ENCODE results near the gene FARS2. TPM values are rescaled to one million over a fixed set of nuclear protein-coding genes. Genes with fewer than 3 reads are reported as not detected.

FARS2 gene
- total RNA-seq, 2 experiments from 2014 or later: 15.7 to 18.5 TPM

DNA sequence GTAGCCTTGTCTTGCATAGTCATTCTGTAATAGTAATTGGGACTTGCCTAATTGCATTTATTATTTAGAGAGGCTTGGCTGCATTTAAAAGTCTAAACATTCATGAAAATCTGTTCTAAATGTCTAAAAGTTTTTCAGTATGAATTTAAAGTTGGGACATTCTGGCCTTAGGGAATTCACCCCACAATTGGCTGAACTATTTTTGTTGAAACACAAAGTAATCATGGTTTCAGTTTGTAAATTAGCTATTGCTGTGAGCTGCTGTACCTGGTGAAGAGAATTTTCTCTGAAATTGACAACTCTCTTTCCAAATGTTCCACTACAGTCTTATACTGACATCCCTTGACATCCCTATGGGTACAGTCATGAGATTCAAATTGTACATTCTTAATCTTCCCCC lies 253.0 kb downstream of the FARS2 start:
- Mint-ChIP-seq H3K27me3 (no peaks in the 10 kb centered on the region), H3K4me3 (no peak overlapping the region), H3K4me1 (ENCODE audit: low read depth) (peaks cover 38% of the 10 kb centered on the region), H3K27ac (no peak overlapping the region), H3K9me3 (no peaks in the 10 kb centered on the region), H3K36me3 (ENCODE audit: low read depth) (peaks cover 5% of the 10 kb centered on the region)
- intact Hi-C loops (cut with micrococcal nuclease): no loop called here
- ATAC-seq (no peak), DNase-seq (no peak)
- POLR2A ChIA-PET: no interaction called here
- CTCF ChIA-PET: no interaction called here
- TF ChIP-seq, protein P1, sequence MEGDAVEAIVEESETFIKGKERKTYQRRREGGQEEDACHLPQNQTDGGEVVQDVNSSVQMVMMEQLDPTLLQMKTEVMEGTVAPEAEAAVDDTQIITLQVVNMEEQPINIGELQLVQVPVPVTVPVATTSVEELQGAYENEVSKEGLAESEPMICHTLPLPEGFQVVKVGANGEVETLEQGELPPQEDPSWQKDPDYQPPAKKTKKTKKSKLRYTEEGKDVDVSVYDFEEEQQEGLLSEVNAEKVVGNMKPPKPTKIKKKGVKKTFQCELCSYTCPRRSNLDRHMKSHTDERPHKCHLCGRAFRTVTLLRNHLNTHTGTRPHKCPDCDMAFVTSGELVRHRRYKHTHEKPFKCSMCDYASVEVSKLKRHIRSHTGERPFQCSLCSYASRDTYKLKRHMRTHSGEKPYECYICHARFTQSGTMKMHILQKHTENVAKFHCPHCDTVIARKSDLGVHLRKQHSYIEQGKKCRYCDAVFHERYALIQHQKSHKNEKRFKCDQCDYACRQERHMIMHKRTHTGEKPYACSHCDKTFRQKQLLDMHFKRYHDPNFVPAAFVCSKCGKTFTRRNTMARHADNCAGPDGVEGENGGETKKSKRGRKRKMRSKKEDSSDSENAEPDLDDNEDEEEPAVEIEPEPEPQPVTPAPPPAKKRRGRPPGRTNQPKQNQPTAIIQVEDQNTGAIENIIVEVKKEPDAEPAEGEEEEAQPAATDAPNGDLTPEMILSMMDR (IDR thresholded peaks at IDR 0.05): no peak

DNA sequence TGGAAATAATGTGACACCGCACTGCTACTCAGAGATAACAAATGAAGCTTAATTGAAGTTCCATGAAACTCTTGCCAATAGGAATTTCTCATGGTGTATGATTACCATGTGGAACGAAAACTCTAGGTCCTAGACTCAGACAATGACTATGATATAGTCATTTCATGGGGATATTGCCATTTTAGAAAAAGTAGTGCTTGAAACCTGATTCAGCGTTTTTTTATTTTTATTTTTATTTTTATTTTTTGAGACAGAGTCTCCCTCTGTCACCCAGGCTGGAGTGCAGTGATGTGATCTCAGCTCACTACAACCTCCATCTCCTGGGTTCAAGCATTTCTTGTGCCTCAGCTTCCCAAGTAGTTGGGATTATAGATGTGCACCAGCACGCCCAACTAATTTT lies 253.9 kb downstream of the FARS2 start:
- POLR2A ChIA-PET: interaction anchor here (1.0 kb wide), 1 partner anchor 10 kb away, joined by 3 read pairs; no protein-coding TSS in a partner anchor
- Mint-ChIP-seq H3K4me3 (no peak overlapping the region), H3K9me3 (no peaks in the 10 kb centered on the region), H3K36me3 (ENCODE audit: low read depth) (peaks cover 5% of the 10 kb centered on the region), H3K27me3 (no peaks in the 10 kb centered on the region), H3K27ac (no peak overlapping the region), H3K4me1 (ENCODE audit: low read depth) (peaks cover 45% of the 10 kb centered on the region)
- CTCF ChIA-PET: no interaction called here
- DNase-seq: no peak
- ATAC-seq: no peak
- TF ChIP-seq, protein P1 (IDR thresholded peaks at IDR 0.05): no peak
- intact Hi-C loops (cut with micrococcal nuclease): no loop called here

- DNase-seq (peak; percentile 33), ATAC-seq (peak; percentile 38)
- Mint-ChIP-seq H3K4me3 (no peak overlapping the region), H3K9me3 (no peaks in the 10 kb centered on the region), H3K27ac (peak overlapping the region; percentile 71), H3K27me3 (no peaks in the 10 kb centered on the region), H3K4me1 (ENCODE audit: low read depth) (peaks cover 50% of the 10 kb centered on the region), H3K36me3 (ENCODE audit: low read depth) (peaks cover 5% of the 10 kb centered on the region)
- TF ChIP-seq, protein P1 (IDR thresholded peaks at IDR 0.05): no peak
- POLR2A ChIA-PET: no interaction called here
- intact Hi-C loops (cut with micrococcal nuclease): no loop called here
- CTCF ChIA-PET: interaction anchor here (2.2 kb wide), 1 partner anchor 45 kb away, joined by 7 read pairs; no protein-coding TSS in a partner anchor
These were observed 254.7 kb downstream of the FARS2 start for GRCh38 chr6:5516036-5516435.

- ChIA-PET POLR2A (interaction anchor here (0.6 kb wide), 1 partner anchor 9 kb away, joined by 4 read pairs; no protein-coding TSS in a partner anchor), CTCF (interaction anchor here (1.2 to 2.2 kb wide), 2 partner anchors 12 to 47 kb away, joined by 3 to 7 read pairs; no protein-coding TSS in a partner anchor)
- H3K27ac Mint-ChIP-seq: peak overlapping the region; percentile 86
- intact Hi-C loops (cut with micrococcal nuclease): no loop called here
- H3K9me3 Mint-ChIP-seq: no peaks in the 10 kb centered on the region
- ATAC-seq: peak; percentile 87
- H3K27me3 Mint-ChIP-seq: no peaks in the 10 kb centered on the region
- TF ChIP-seq, protein P1 (IDR thresholded peaks at IDR 0.05): no peak
- DNase-seq: peak; percentile 83
- peak overlapping the region; percentile 4 for H3K4me3 Mint-ChIP-seq
- peaks cover 2% of the 10 kb centered on the region for H3K36me3 Mint-ChIP-seq (ENCODE audit: low read depth)
- peaks cover 59% of the 10 kb centered on the region for H3K4me1 Mint-ChIP-seq (ENCODE audit: low read depth)
These were observed 256.5 kb downstream of the FARS2 start for GRCh38 chr6:5517796-5518195.

DNA sequence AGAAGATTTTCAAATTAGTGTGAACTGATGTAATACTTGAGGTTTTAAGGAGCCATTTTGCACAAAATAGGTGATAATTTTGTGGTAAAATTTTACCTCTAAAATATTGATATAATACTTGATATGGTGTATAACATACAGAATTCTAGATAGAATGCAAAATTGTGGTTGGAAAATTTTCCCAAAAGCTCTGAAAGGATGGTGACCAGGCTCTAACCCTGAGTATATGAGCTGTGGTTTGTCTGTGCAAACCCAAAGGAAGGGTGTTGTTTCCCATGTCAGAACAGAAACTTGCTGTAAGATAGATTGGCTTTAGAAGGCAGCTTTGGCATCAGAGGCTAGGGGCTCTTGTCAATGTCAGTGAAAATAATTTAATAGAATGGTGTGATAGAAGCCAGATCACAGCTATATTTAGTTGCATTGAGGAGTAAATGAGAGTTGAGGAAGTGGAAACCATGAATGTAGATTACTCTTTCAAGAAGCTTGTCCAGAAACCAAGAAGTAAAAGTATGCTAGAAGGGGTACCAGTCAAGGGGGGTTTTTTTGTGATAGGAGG lies 257.7 kb downstream of the FARS2 start:
- CTCF ChIA-PET: interaction anchor here (0.6 to 1.9 kb wide), 4 partner anchors 9 to 76 kb away, joined by 3 to 6 read pairs (median 4); no protein-coding TSS in a partner anchor

More for the DNA sequence above, 257.7 kb downstream of the FARS2 start:
- ATAC-seq (peak; percentile 34), DNase-seq (peak; percentile 16)
- Mint-ChIP-seq H3K27me3 (no peaks in the 10 kb centered on the region), H3K9me3 (no peaks in the 10 kb centered on the region), H3K4me1 (ENCODE audit: low read depth) (peaks cover 58% of the 10 kb centered on the region), H3K27ac (peak overlapping the region; percentile 42), H3K36me3 (ENCODE audit: low read depth) (peaks cover 2% of the 10 kb centered on the region), H3K4me3 (no peak overlapping the region)
- POLR2A ChIA-PET: interaction anchor here (0.6 to 1.1 kb wide), 3 partner anchors 117 to 345 kb away, joined by 3 read pairs; no protein-coding TSS in a partner anchor
- TF ChIP-seq, protein P1 (IDR thresholded peaks at IDR 0.05): no peak
- intact Hi-C loops (cut with micrococcal nuclease): no loop called here

Measured in activated CD8-positive, alpha-beta T cell treated with anti-CD3 and anti-CD28 coated beads for 36 hours (primary cell).